ENCODE measurements around the gene LRIG1.

LRIG1 gene

GRCh38 chr3:66380200-66380932 is 120.5 kb downstream of the LRIG1 start:
- DNase-seq = no peak

GRCh38 chr3:66379565-66379964 is 121.3 kb downstream of the LRIG1 start:
- DNase-seq = no peak

- DNase-seq = peak; percentile 52
These were observed 122.6 kb downstream of the LRIG1 start for GRCh38 chr3:66378256-66378655.

DNA sequence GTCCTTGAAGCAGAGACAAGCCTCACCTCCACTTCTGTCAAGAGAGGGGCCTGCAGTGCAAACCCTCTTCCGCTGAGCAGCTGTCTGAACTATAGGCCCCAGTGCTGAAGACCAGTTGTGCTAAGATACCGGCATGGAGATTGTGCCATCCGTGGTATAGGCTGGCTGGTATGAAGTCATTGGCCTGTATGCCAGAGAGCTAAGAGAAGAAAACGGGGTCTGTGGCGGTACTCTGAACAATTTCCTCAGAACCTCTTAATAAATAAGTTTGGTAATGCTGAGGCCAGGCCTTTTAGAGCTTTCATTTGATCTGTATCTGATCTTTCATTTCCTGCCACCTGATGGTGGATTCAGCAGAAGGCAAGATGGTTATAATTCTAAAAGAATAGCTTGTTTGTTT is 123.0 kb downstream of the LRIG1 start:
- DNase-seq = peak; percentile 58

- DNase-seq = no peak
These were observed 124.3 kb downstream of the LRIG1 start for GRCh38 chr3:66376568-66376967.

DNA sequence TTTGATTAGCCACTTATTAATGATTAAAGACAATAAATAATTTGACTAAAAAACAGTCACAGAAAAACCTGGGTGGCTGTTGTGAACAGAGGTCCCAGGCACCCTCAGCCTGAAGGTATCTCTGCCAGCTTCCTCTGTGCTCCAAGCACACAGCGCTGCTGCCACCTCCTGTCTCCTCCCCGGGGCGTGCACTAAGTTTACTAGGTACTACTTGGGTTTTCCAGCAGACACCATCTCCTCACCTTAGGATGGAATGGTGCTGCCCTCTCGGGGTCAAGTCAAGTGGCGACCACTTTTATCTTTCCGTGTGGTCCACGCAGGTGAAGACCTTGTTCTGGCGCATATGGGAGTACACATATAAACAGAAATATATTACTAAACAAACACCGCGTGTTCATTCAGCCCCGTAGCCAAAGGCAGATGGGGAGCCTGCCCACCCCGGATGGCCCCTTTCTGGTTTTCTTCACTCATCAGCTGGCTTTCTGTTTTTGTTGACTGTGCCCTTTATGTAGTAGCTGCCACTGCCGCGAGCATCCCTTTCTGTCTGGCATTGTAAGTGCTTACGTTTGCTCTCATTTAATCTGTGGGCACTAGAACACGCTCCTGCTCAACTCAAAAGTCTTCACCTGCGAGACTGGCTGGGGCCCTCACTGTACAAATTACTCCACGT is 128.0 kb downstream of the LRIG1 start:
- DNase-seq = peak; percentile 49

GRCh38 chr3:66371432-66371831 is 129.4 kb downstream of the LRIG1 start:
- no peak for DNase-seq

- no peak for DNase-seq
These were observed 130.6 kb downstream of the LRIG1 start for GRCh38 chr3:66370179-66370578.

- DNase-seq = no peak
These were observed 132.8 kb downstream of the LRIG1 start for GRCh38 chr3:66367979-66368378.

DNA sequence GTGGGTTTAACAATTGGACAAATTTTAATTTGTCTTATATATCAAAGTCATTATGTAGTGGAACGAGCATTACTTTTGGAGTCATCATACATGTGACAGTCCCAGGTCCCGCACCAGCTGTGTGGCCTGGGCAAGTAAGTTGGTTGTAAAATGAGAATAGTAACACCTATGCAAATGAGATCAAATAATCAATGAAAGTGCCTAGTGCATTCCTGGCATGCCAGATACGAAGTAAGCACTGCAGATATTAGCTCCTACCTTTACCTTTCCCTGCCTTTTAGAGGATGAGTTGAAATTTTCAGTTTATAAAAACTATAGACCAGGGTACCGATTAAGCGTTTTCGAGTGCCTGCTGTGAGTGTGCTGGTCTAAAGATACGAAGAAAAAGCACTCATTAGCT is 134.1 kb downstream of the LRIG1 start:
- DNase-seq = no peak

- no peak for DNase-seq
These were observed 135.7 kb downstream of the LRIG1 start for GRCh38 chr3:66365080-66365479.

- no peak for DNase-seq
These were observed 137.7 kb downstream of the LRIG1 start for GRCh38 chr3:66363148-66363547.

GRCh38 chr3:66362541-66362941 is 138.3 kb downstream of the LRIG1 start:
- no peak for DNase-seq

- no peak for DNase-seq
These were observed 139.5 kb downstream of the LRIG1 start for GRCh38 chr3:66361356-66361755.

GRCh38 chr3:66355997-66356396 is 144.8 kb downstream of the LRIG1 start:
- DNase-seq = no peak

- no peak for DNase-seq
These were observed 145.4 kb downstream of the LRIG1 start for GRCh38 chr3:66355394-66355793.

DNA sequence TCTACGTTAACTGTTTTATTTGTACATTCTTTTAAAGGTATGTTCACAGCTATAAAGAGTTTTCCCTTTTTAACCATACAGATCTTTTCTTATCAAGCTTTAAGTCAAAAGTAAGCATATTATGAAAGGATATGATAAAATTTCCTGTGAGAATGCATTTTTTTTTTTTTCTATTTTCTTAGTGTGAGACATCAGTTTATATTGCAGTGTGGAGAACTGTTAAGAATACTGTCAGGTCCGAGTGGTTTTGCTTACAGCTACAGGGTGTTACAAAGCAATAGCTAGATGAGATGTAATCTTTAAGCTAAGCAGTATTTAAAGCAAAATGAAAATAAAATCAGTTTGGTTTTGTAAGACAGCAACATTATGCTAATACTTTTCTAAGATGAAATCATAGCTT is 146.8 kb downstream of the LRIG1 start:
- DNase-seq = peak; percentile 27

DNA sequence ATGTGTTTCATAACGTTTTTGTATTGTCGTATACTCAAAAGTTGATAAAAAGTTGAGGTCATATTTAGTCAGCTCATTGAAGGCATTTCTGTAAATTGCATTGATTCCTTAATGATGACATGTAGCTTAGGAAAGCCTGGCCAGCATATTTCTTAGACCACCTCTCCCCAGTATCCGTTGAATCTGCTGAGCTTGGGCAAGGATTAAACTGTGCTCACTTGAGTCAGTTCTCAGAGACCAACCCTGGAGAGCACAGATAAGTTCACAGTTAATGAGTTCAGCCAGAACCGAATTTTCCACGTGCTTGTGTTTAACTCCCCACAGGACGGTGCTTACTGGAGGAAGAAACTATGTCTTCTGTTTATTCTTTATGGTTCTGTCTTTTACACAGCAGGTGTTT is 147.3 kb downstream of the LRIG1 start:
- no peak for DNase-seq

GRCh38 chr3:66353039-66353438 is 147.8 kb downstream of the LRIG1 start:
- DNase-seq = no peak

DNA sequence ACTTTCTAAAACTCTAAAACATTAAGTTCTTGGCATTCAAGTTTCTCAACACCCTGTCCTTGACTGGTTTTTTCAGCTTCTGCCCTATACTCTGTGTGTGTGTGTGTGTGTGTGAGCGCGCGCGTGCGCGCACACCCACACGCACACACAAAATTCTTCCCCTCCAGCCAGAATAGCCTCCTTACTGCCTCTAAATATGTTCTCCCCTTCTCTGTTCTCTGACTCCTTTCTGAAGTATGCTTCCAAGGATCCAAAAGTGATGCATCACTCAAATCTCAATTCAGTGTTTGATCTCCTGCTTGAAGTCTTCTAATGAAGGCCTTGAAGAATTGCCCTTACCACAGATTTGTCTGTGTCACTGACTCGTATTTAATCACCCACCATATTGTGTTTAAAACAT is 150.2 kb downstream of the LRIG1 start:
- DNase-seq = no peak

- no peak for DNase-seq
These were observed 152.1 kb downstream of the LRIG1 start for GRCh38 chr3:66348704-66349103.

GRCh38 chr3:66344848-66345578 is 155.8 kb downstream of the LRIG1 start:
- no peak for DNase-seq

DNA sequence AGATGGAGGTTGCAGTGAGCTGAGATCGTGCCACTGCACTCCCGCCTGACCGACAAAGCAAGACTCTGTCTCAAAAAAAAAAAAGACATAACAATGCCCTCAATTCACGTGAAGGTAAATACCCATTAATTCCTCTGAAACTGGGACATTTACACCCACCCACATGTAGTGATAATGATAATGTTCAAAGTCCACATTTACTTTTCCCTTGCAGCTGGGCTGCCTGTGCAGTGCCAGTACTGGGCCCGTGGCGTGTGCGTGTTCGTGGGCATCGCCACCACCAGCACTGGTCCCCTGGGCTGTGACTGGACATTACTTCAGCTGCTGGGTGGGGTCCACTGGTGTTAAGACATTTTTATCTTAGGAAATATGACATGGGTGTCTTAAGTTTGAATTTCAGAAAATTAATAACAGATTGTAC is 156.4 kb downstream of the LRIG1 start:
- no peak for DNase-seq

Data from CD4-positive, alpha-beta T cell treated with Interleukin-4 for 4 hours (primary cell).